CD14-positive monocyte (primary cell): ENCODE results near the gene DPYD. TPM values are rescaled to one million over a fixed set of nuclear protein-coding genes. Genes with fewer than 3 reads are reported as not detected.

Experiments
- DNase-seq, 3 donors: peaks; one replicate each; pipeline ENCODE4 v3.0.0-alpha.2; 2011 to 2022
- H2AFZ ChIP-seq: 2 replicates; pipeline ENCODE4 v1.6.0; 2012; ENCODE audit warnings: mild to moderate bottlenecking, low read depth, low read length, inconsistent platforms; ENCODE audit not compliant: insufficient read depth, poor library complexity, severe bottlenecking
- H3K27ac ChIP-seq, 2 donors: 1 replicate in 1 of 2; 2 replicates in 1 of 2; pipeline ENCODE4 v1.5.1; 2012 to 2013; ENCODE audit warnings: low read length in 2 of 2, control low read depth in 1 of 2, inconsistent platforms in 1 of 2, low read depth in 1 of 2, mild to moderate bottlenecking in 1 of 2
- H3K27me3 ChIP-seq, 2 donors: one replicate each; pipeline versions ENCODE4 v1.6.0 to v1.6.1; 2011 to 2013; ENCODE audit warnings: low read length in 2 of 2; ENCODE audit not compliant: control insufficient read depth in 2 of 2, insufficient read depth in 2 of 2
- H3K36me3 ChIP-seq, 2 donors: replicated peaks in 1 of 2; 1 replicate in 1 of 2; 2 replicates in 1 of 2; pipeline versions ENCODE4 v1.5.1 to v1.6.1; 2012 to 2013; ENCODE audit warnings: low read length in 2 of 2, control low read depth in 1 of 2, inconsistent platforms in 1 of 2, mild to moderate bottlenecking in 1 of 2; ENCODE audit not compliant: insufficient read depth in 2 of 2, control insufficient read depth in 1 of 2
- H3K4me1 ChIP-seq, 2 donors: 1 replicate in 1 of 2; 2 replicates in 1 of 2; pipeline versions ENCODE4 v1.5.1 to v1.6.1; 2012 to 2013; ENCODE audit warnings: low read length in 2 of 2, control low read depth in 1 of 2, inconsistent platforms in 1 of 2, mild to moderate bottlenecking in 1 of 2, moderate library complexity in 1 of 2; ENCODE audit not compliant: insufficient read depth in 2 of 2, control insufficient read depth in 1 of 2
- H3K4me2 ChIP-seq: replicated peaks from 2 replicates; pipeline ENCODE3; 2012; ENCODE audit warnings: low read length, moderate library complexity, mild to moderate bottlenecking; ENCODE audit not compliant: poor library complexity, severe bottlenecking; ENCODE audit errors: extremely low read depth
- H3K4me3 ChIP-seq, 3 experiments: fragments of 200-600 bp in 1 of 3; sonication (generic) in 1 of 3; replicated peaks in 1 of 3; 1 replicate in 2 of 3; 2 replicates in 1 of 3; pipeline ENCODE4 v1.5.1; 2011 to 2013; ENCODE audit warnings: low read length in 3 of 3, mild to moderate bottlenecking in 3 of 3, control low read depth in 2 of 3, low read depth in 2 of 3, inconsistent platforms in 1 of 3, moderate library complexity in 1 of 3
- H3K79me2 ChIP-seq: 2 replicates; pipeline ENCODE4 v1.6.0; 2012; ENCODE audit warnings: mild to moderate bottlenecking, control low read depth, inconsistent platforms, low read length, moderate library complexity; ENCODE audit not compliant: insufficient read depth
- H3K9ac ChIP-seq: 2 replicates; pipeline ENCODE4 v1.6.0; 2017; ENCODE audit warnings: low read length, mild to moderate bottlenecking; ENCODE audit not compliant: insufficient read depth, poor library complexity, severe bottlenecking
- H3K9me3 ChIP-seq, 2 donors: replicated peaks in 1 of 2; 1 replicate in 1 of 2; 2 replicates in 1 of 2; pipeline versions ENCODE4 v1.5.1 to v1.6.1; 2012 to 2013; ENCODE audit warnings: low read length in 2 of 2, control low read depth in 1 of 2; ENCODE audit not compliant: control insufficient read depth in 1 of 2, insufficient read depth in 1 of 2
- H4K20me1 ChIP-seq: 2 replicates; pipeline ENCODE4 v1.6.0; 2012; ENCODE audit warnings: mild to moderate bottlenecking, low read length, control low read depth, moderate library complexity; ENCODE audit not compliant: insufficient read depth
- H3K27ac Mint-ChIP-seq, 7 donors: one replicate each; pipeline ENCODE4 v1.8.0; 2020; ENCODE audit warnings: mild to moderate bottlenecking in 7 of 7, mixed read lengths in 7 of 7, moderate library complexity in 6 of 7, inconsistent platforms in 2 of 7
- H3K27me3 Mint-ChIP-seq, 3 donors: one replicate each; pipeline ENCODE4 v1.8.0; 2021 to 2022; ENCODE audit warnings: low read depth in 3 of 3, mild to moderate bottlenecking in 3 of 3, mixed read lengths in 3 of 3, moderate library complexity in 3 of 3, inconsistent platforms in 1 of 3
- H3K36me3 Mint-ChIP-seq, 2 donors: one replicate each; pipeline ENCODE4 v1.8.0; 2020; ENCODE audit warnings: mixed read lengths in 2 of 2, inconsistent platforms in 1 of 2, mild to moderate bottlenecking in 1 of 2
- H3K4me1 Mint-ChIP-seq: one replicate; pipeline ENCODE4 v1.8.0; 2020; ENCODE audit warnings: mild to moderate bottlenecking, mixed read lengths
- H3K4me3 Mint-ChIP-seq, 2 donors: one replicate each; pipeline ENCODE4 v1.8.0; 2020; ENCODE audit warnings: mild to moderate bottlenecking in 2 of 2, mixed read lengths in 2 of 2, moderate library complexity in 1 of 2
- H3K9me3 Mint-ChIP-seq, 7 donors: one replicate each; pipeline ENCODE4 v1.8.0; 2020 to 2022; ENCODE audit warnings: mixed read lengths in 7 of 7, mild to moderate bottlenecking in 6 of 7, moderate library complexity in 6 of 7, inconsistent platforms in 2 of 7
- WGBS: methylation state at CpG from one replicate; pipeline ENCODE4 v1.1.5; 2013; ENCODE audit warnings: missing lambda C conversion rate; ENCODE audit not compliant: insufficient coverage; 5-methylcytosine and 5-hydroxymethylcytosine counted together
- intact Hi-C, 2 donors: fragments of 100-400 bp; cut with micrococcal nuclease; formaldehyde crosslinking; loops; one replicate each; pipeline versions ENCODE4 v1.15.0 to v1.15.1; 2023
- polyA plus RNA-seq, 3 donors: library from polyadenylated mRNA; depleted of rRNA in 1 of 3; unstranded in 2 of 3; stranded (reverse) in 1 of 3; fragments of 300-500 nt in 2 of 3; fragments of >200 nt in 1 of 3; fragmentation: Illumina TruSeq in 2 of 3; gene quantifications; 1 replicate in 2 of 3; 2 replicates in 1 of 3; pipeline ENCODE4 v1.2.3, GENCODE V29; 2012 to 2021
- TF ChIP-seq, protein P1 (sequence below): fragments of 200-600 bp; IDR thresholded peaks from one replicate; pipeline ENCODE4 v1.8.0; 2022; ENCODE audit warnings: antibody characterized with exemption, mild to moderate bottlenecking

Gene DPYD
- polyA plus RNA-seq, 3 donors, result 87.6 to 171 (median 144) TPM

GRCh38 chr1:97632075-97632474 is 288.8 kb downstream of the DPYD start:
- WGBS, result 69% methylated on average over 3 of the region's 4 CpGs
- H3K4me2 ChIP-seq, result no peak overlapping the region

GRCh38 chr1:97630948-97631347 is 289.9 kb downstream of the DPYD start:
- Mint-ChIP-seq H3K4me1 (no peaks in the 10 kb centered on the region), H3K36me3 (peaks cover 33 to 39% of the 10 kb centered on the region in 2 donors), H3K27ac (no peak overlapping the region), H3K27me3 (no peaks in the 10 kb centered on the region), H3K9me3 (peaks cover 0 to 3% (median 0%) of the 10 kb centered on the region in 7 donors), H3K4me3 (no peak overlapping the region)
- H3K4me2 ChIP-seq, result no peak overlapping the region
- H3K27me3 ChIP-seq, result no peaks in the 10 kb centered on the region
- no peak overlapping the region for H3K4me3 ChIP-seq
- no peaks in the 10 kb centered on the region for H3K9me3 ChIP-seq
- H3K79me2 ChIP-seq, result no peaks in the 10 kb centered on the region
- intact Hi-C loops, result no loop called here
- H2AFZ ChIP-seq, result no peak overlapping the region
- TF ChIP-seq, protein P1, sequence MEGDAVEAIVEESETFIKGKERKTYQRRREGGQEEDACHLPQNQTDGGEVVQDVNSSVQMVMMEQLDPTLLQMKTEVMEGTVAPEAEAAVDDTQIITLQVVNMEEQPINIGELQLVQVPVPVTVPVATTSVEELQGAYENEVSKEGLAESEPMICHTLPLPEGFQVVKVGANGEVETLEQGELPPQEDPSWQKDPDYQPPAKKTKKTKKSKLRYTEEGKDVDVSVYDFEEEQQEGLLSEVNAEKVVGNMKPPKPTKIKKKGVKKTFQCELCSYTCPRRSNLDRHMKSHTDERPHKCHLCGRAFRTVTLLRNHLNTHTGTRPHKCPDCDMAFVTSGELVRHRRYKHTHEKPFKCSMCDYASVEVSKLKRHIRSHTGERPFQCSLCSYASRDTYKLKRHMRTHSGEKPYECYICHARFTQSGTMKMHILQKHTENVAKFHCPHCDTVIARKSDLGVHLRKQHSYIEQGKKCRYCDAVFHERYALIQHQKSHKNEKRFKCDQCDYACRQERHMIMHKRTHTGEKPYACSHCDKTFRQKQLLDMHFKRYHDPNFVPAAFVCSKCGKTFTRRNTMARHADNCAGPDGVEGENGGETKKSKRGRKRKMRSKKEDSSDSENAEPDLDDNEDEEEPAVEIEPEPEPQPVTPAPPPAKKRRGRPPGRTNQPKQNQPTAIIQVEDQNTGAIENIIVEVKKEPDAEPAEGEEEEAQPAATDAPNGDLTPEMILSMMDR, result no peak
- no peak overlapping the region for H3K27ac ChIP-seq
- H3K36me3 ChIP-seq, result peaks cover 16 to 61% of the 10 kb centered on the region in 2 donors
- no peak for DNase-seq
- 44% methylated on average over 3 of the region's 3 CpGs for WGBS
- no peak overlapping the region for H3K9ac ChIP-seq
- no peaks in the 10 kb centered on the region for H3K4me1 ChIP-seq
- H4K20me1 ChIP-seq, result peaks cover 92% of the 10 kb centered on the region

More at GRCh38 chr1:97632075-97632474, 288.8 kb downstream of the DPYD start:
- Mint-ChIP-seq H3K4me1 (no peaks in the 10 kb centered on the region), H3K36me3 (peaks cover 39 to 44% of the 10 kb centered on the region in 2 donors), H3K9me3 (peaks cover 0 to 3% (median 0%) of the 10 kb centered on the region in 7 donors), H3K27me3 (no peaks in the 10 kb centered on the region), H3K4me3 (no peak overlapping the region), H3K27ac (no peak overlapping the region)
- Histone ChIP-seq H3K27me3 (no peaks in the 10 kb centered on the region), H2AFZ (no peak overlapping the region), H3K9me3 (no peaks in the 10 kb centered on the region), H3K9ac (no peak overlapping the region), H3K4me3 (no peak overlapping the region), H3K36me3 (peaks cover 19 to 61% of the 10 kb centered on the region in 2 donors), H3K79me2 (no peaks in the 10 kb centered on the region), H3K27ac (no peak overlapping the region), H3K4me1 (no peaks in the 10 kb centered on the region), H4K20me1 (peaks cover 91% of the 10 kb centered on the region)
- DNase-seq, result no peak
- TF ChIP-seq, protein P1, result no peak
- intact Hi-C loops, result no loop called here
